HEK293 (cell line): ENCODE measurements around the gene KLHL29.
A peak's percentile ranks its signal among the peaks of the same experiment; 100 is the strongest.

Experiments used
- CTCF ChIA-PET: fragments of 350-600 bp; formaldehyde crosslinking; extraction: SDS; loops from one replicate; lab custom pipeline; 2021; ENCODE audit warnings: antibody characterized with exemption; lab: Yijun Ruan, JAX
- POLR2A ChIA-PET: fragments of 300-600 bp; formaldehyde crosslinking; extraction: SDS; loops from one replicate; lab custom pipeline; 2020; ENCODE audit warnings: antibody characterized with exemption, inconsistent platforms; lab: Yijun Ruan, JAX
- H3K27ac ChIP-seq: fragments of 200-500 bp; sonication (Bioruptor generic); 2 replicates; pipeline ENCODE4 v1.5.1; 2014; ENCODE audit warnings: low read depth, low read length, control low read depth, inconsistent platforms; ENCODE audit errors: extremely low read depth
- H3K36me3 ChIP-seq, 2 experiments: fragments of 200-500 bp in 1 of 2; sonication (Bioruptor generic) in 1 of 2; 1 replicate in 1 of 2; 2 replicates in 1 of 2; pipeline ENCODE4 v1.5.1; 2014 to 2017; ENCODE audit warnings: inconsistent platforms in 2 of 2, low read length in 2 of 2; ENCODE audit not compliant: control insufficient read depth in 2 of 2, insufficient read depth in 1 of 2
- H3K4me1 ChIP-seq: fragments of 200-500 bp; sonication (Bioruptor generic); 2 replicates; pipeline ENCODE4 v1.5.1; 2014; ENCODE audit warnings: mild to moderate bottlenecking, low read length, inconsistent platforms; ENCODE audit not compliant: control insufficient read depth, insufficient read depth
- H3K4me3 ChIP-seq: 2 replicates; pipeline ENCODE4 v1.5.1; 2011; ENCODE audit warnings: low read depth, mild to moderate bottlenecking, control low read depth, low read length, moderate library complexity
- H3K9me3 ChIP-seq: fragments of 200-500 bp; sonication (Bioruptor generic); 2 replicates; pipeline ENCODE4 v1.5.1; 2014; ENCODE audit warnings: low read depth, low read length, inconsistent platforms; ENCODE audit not compliant: control insufficient read depth, insufficient read depth
- BCL11B ChIP-seq: fragments of 450-650 bp; formaldehyde crosslinking; IDR thresholded peaks from 2 replicates; pipeline ENCODE4 v1.5.1; 2016; ENCODE audit warnings: low read depth, missing biosample characterization, missing genetic modification characterization
- HOXA7 ChIP-seq: sonication (generic); formaldehyde crosslinking; IDR thresholded peaks from 2 replicates; pipeline ENCODE4 v1.8.1; 2022; ENCODE audit warnings: missing genetic modification reagents, borderline replicate concordance
- KLF1 ChIP-seq: fragments of 450-650 bp; formaldehyde crosslinking; IDR thresholded peaks from 2 replicates; pipeline ENCODE4 v1.5.1; 2016; ENCODE audit warnings: missing biosample characterization, missing genetic modification characterization
- OSR2 ChIP-seq: fragments of 450-650 bp; formaldehyde crosslinking; IDR thresholded peaks from 2 replicates; pipeline ENCODE4 v1.5.1; 2016; ENCODE audit warnings: missing biosample characterization, missing genetic modification characterization
- SETDB1 ChIP-seq: IDR thresholded peaks from one replicate; pipeline ENCODE4 v1.6.1; 2017; ENCODE audit warnings: mild to moderate bottlenecking, low read length, moderate library complexity, mixed read lengths; ENCODE audit not compliant: insufficient read length
- SP2 ChIP-seq: fragments of 450-650 bp; formaldehyde crosslinking; IDR thresholded peaks from 2 replicates; pipeline ENCODE4 v1.5.1; 2016; ENCODE audit warnings: missing biosample characterization, missing genetic modification characterization
- ZBTB21 ChIP-seq: fragments of 450-650 bp; formaldehyde crosslinking; IDR thresholded peaks from 2 replicates; pipeline ENCODE4 v1.5.1; 2017; ENCODE audit warnings: missing biosample characterization, missing genetic modification characterization
- ZFP69B ChIP-seq: fragments of 450-650 bp; formaldehyde crosslinking; IDR thresholded peaks from 2 replicates; pipeline ENCODE4 v1.5.1; 2016; ENCODE audit warnings: missing biosample characterization, missing genetic modification characterization
- ZNF133 ChIP-seq: fragments of 450-650 bp; formaldehyde crosslinking; IDR thresholded peaks from 2 replicates; pipeline ENCODE4 v1.5.1; 2016; ENCODE audit warnings: missing biosample characterization, missing genetic modification characterization
- ZNF146 ChIP-seq: fragments of 450-650 bp; formaldehyde crosslinking; IDR thresholded peaks from 2 replicates; pipeline ENCODE4 v1.5.1; 2016; ENCODE audit warnings: missing biosample characterization, missing genetic modification characterization
- ZNF248 ChIP-seq: fragments of 450-650 bp; formaldehyde crosslinking; IDR thresholded peaks from 2 replicates; pipeline ENCODE4 v1.5.1; 2017; ENCODE audit warnings: missing biosample characterization, missing genetic modification characterization
- ZNF362 ChIP-seq: fragments of 450-650 bp; formaldehyde crosslinking; IDR thresholded peaks from 2 replicates; pipeline ENCODE4 v1.5.1; 2016; ENCODE audit warnings: missing biosample characterization, missing genetic modification characterization
- ZNF426 ChIP-seq: fragments of 450-650 bp; formaldehyde crosslinking; IDR thresholded peaks from 2 replicates; pipeline ENCODE4 v1.5.1; 2017; ENCODE audit warnings: missing biosample characterization, missing genetic modification characterization, mild to moderate bottlenecking, inconsistent platforms, moderate library complexity
- ZNF580 ChIP-seq: fragments of 450-650 bp; formaldehyde crosslinking; IDR thresholded peaks from 2 replicates; pipeline ENCODE4 v1.5.1; 2016; ENCODE audit warnings: missing biosample characterization, missing genetic modification characterization
- ZNF629 ChIP-seq: fragments of 450-650 bp; formaldehyde crosslinking; IDR thresholded peaks from 2 replicates; pipeline ENCODE4 v1.5.1; 2017; ENCODE audit warnings: missing biosample characterization, missing genetic modification characterization
- ZNF664 ChIP-seq: fragments of 450-650 bp; formaldehyde crosslinking; IDR thresholded peaks from 2 replicates; pipeline ENCODE4 v1.5.1; 2016; ENCODE audit warnings: missing biosample characterization, missing genetic modification characterization
- ZNF704 ChIP-seq: fragments of 450-650 bp; formaldehyde crosslinking; IDR thresholded peaks from 2 replicates; pipeline ENCODE4 v1.5.1; 2016; ENCODE audit warnings: missing biosample characterization, missing genetic modification characterization
- ZNF776 ChIP-seq: fragments of 450-650 bp; formaldehyde crosslinking; IDR thresholded peaks from 2 replicates; pipeline ENCODE4 v1.5.0; 2017; ENCODE audit warnings: missing biosample characterization, missing genetic modification characterization, borderline replicate concordance

The KLHL29 gene

GRCh38 chr2:23607925-23608324 is 222.9 kb downstream of the KLHL29 start:
- H3K9me3 ChIP-seq: no peaks in the 10 kb centered on the region
- H3K36me3 ChIP-seq: no peaks in the 10 kb centered on the region
- ChIA-PET CTCF (no interaction called here), POLR2A (interaction anchor here (0.5 kb wide), 1 partner anchor 10 kb away, joined by 3 read pairs; no protein-coding TSS in a partner anchor)
- TF ChIP-seq ZNF704 (tag by site-specific recombination) (no peak), HOXA7 (CRISPR knock-in tag) (no peak), BCL11B (tag by site-specific recombination) (no peak)
- no peaks in the 10 kb centered on the region for H3K4me1 ChIP-seq
- H3K4me3 ChIP-seq: no peak overlapping the region
- H3K27ac ChIP-seq: no peak overlapping the region

GRCh38 chr2:23609254-23609653 is 224.3 kb downstream of the KLHL29 start:
- Histone ChIP-seq H3K36me3 (no peaks in the 10 kb centered on the region), H3K9me3 (no peaks in the 10 kb centered on the region), H3K4me3 (no peak overlapping the region), H3K4me1 (no peaks in the 10 kb centered on the region), H3K27ac (no peak overlapping the region)
- TF ChIP-seq ZNF426 (tag by site-specific recombination) (no peak), OSR2 (tag by site-specific recombination) (no peak), SP2 (tag by site-specific recombination) (no peak), KLF1 (no peak), ZNF580 (no peak), ZNF248 (tag by site-specific recombination) (no peak), ZNF146 (no peak), ZFP69B (no peak)
- POLR2A ChIA-PET: no interaction called here
- CTCF ChIA-PET: no interaction called here

GRCh38 chr2:23611839-23612238 is 226.9 kb downstream of the KLHL29 start:
- no peak overlapping the region for H3K4me3 ChIP-seq
- CTCF ChIA-PET: no interaction called here
- POLR2A ChIA-PET: no interaction called here
- no peaks in the 10 kb centered on the region for H3K4me1 ChIP-seq
- H3K9me3 ChIP-seq: no peaks in the 10 kb centered on the region
- H3K27ac ChIP-seq: no peak overlapping the region
- no peaks in the 10 kb centered on the region for H3K36me3 ChIP-seq
- TF ChIP-seq SETDB1: peak; percentile 23
- TF ChIP-seq ZNF629: no peak
- peak; percentile 92 for TF ChIP-seq ZNF133

GRCh38 chr2:23614701-23615100 is 229.7 kb downstream of the KLHL29 start:
- TF ChIP-seq ZNF776: no peak
- no peak for TF ChIP-seq ZBTB21 (tag by site-specific recombination)
- no peak for TF ChIP-seq ZNF664
- TF ChIP-seq ZNF362: no peak
- ChIA-PET CTCF (no interaction called here), POLR2A (no interaction called here)
- H3K4me1 ChIP-seq: no peaks in the 10 kb centered on the region
- H3K9me3 ChIP-seq: no peaks in the 10 kb centered on the region
- H3K27ac ChIP-seq: no peak overlapping the region
- no peaks in the 10 kb centered on the region for H3K36me3 ChIP-seq
- no peak overlapping the region for H3K4me3 ChIP-seq
